OCI-LY7 (cell line): ENCODE results near the gene PDXDC1.
"Not testable (repeated sequence)": the region's sequence is repeated elsewhere in the genome, so short reads cannot be mapped to it uniquely, and the experiment has no call there.

Source experiments
- CTCF ChIP-seq: fragments of 200-600 bp; sonication (generic); conservative IDR thresholded peaks from 2 replicates; pipeline ENCODE4 v1.5.1; 2014; ENCODE audit warnings: mild to moderate bottlenecking, antibody characterized with exemption, low read length, moderate library complexity, mixed read lengths
- EZH2phosphoT487 ChIP-seq: fragments of 200-600 bp; sonication (generic); IDR thresholded peaks from 2 replicates; pipeline ENCODE4 v1.6.1; 2018; ENCODE audit warnings: low read depth, borderline replicate concordance, mild to moderate bottlenecking, mixed run types, antibody characterized with exemption, low read length, moderate library complexity, mixed read lengths

- TF ChIP-seq CTCF, EZH2phosphoT487: not testable (repeated sequence)
Measured at GRCh38 chr16:15127641-15128425, 153.0 kb downstream of the PDXDC1 start.
